HL-60 (cell line): ENCODE results near the gene ARHGAP26.

Source experiments
- GABPA ChIP-seq: IDR thresholded peaks from 2 replicates; pipeline ENCODE4 v1.6.1; 2012; ENCODE audit warnings: low read depth
- POLR2AphosphoS5 ChIP-seq: IDR thresholded peaks from 2 replicates; pipeline ENCODE4 v1.6.1; 2012; ENCODE audit warnings: low read depth
- TF ChIP-seq, protein P1 (sequence below): IDR thresholded peaks from one replicate; pipeline ENCODE4 v1.5.1; 2011; ENCODE audit warnings: low read length, control low read depth, inconsistent platforms; ENCODE audit not compliant: insufficient read depth
- TF ChIP-seq, protein P2 (sequence below): IDR thresholded peaks from 2 replicates; pipeline ENCODE4 v1.6.1; 2012; ENCODE audit warnings: low read depth; ENCODE audit not compliant: insufficient replicate concordance

DNA sequence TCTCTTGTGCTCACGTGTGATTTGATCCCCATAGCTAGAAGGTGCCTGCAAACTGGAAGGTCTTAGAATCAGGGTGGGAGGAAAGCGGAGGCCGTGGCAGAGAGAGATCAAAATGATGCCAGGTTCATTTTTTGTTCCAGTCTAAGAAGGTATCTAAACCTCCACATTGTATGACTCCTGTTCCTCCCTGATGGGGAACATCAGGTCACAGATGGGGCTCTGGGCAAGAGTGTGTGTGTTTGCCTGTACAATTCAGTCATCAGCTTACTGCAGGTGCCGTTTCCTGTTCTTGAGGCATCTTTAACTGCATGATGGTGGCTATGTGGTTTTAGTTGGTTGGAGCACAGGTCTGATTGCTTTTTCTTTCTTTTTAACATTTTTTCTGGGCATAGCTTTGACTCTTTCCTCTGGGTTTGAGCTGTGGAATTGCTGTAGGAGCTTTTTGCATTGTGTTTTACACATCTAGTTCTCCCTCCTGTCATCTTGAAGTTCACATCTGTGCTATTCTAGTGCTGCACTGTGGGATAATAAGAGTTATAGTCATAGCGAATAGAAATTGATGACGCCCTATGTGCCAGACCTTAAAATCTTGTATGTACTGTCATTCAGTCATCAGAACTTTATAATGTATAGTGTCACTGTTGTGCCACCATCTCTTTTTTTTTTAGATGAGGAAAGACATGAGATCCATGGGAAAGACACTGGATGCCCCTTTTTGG is 30.8 kb downstream of the ARHGAP26 start:
- TF ChIP-seq GABPA (no peak), POLR2AphosphoS5 (no peak; the same call in 1 of the 2 replicates)
- TF ChIP-seq, protein P1, sequence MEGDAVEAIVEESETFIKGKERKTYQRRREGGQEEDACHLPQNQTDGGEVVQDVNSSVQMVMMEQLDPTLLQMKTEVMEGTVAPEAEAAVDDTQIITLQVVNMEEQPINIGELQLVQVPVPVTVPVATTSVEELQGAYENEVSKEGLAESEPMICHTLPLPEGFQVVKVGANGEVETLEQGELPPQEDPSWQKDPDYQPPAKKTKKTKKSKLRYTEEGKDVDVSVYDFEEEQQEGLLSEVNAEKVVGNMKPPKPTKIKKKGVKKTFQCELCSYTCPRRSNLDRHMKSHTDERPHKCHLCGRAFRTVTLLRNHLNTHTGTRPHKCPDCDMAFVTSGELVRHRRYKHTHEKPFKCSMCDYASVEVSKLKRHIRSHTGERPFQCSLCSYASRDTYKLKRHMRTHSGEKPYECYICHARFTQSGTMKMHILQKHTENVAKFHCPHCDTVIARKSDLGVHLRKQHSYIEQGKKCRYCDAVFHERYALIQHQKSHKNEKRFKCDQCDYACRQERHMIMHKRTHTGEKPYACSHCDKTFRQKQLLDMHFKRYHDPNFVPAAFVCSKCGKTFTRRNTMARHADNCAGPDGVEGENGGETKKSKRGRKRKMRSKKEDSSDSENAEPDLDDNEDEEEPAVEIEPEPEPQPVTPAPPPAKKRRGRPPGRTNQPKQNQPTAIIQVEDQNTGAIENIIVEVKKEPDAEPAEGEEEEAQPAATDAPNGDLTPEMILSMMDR = no peak
- TF ChIP-seq, protein P2, sequence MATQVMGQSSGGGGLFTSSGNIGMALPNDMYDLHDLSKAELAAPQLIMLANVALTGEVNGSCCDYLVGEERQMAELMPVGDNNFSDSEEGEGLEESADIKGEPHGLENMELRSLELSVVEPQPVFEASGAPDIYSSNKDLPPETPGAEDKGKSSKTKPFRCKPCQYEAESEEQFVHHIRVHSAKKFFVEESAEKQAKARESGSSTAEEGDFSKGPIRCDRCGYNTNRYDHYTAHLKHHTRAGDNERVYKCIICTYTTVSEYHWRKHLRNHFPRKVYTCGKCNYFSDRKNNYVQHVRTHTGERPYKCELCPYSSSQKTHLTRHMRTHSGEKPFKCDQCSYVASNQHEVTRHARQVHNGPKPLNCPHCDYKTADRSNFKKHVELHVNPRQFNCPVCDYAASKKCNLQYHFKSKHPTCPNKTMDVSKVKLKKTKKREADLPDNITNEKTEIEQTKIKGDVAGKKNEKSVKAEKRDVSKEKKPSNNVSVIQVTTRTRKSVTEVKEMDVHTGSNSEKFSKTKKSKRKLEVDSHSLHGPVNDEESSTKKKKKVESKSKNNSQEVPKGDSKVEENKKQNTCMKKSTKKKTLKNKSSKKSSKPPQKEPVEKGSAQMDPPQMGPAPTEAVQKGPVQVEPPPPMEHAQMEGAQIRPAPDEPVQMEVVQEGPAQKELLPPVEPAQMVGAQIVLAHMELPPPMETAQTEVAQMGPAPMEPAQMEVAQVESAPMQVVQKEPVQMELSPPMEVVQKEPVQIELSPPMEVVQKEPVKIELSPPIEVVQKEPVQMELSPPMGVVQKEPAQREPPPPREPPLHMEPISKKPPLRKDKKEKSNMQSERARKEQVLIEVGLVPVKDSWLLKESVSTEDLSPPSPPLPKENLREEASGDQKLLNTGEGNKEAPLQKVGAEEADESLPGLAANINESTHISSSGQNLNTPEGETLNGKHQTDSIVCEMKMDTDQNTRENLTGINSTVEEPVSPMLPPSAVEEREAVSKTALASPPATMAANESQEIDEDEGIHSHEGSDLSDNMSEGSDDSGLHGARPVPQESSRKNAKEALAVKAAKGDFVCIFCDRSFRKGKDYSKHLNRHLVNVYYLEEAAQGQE = no peak
